Parathyroid adenoma (tissue), 2 donors: ENCODE measurements around the gene ADAMTSL1.

Source experiments
- H2AFZ ChIP-seq: fragments of 300-600 bp; sonication (generic); one replicate; pipeline ENCODE4 v1.7.0; 2017; ENCODE audit warnings: antibody characterized with exemption, mild to moderate bottlenecking
- H3K27ac ChIP-seq: fragments of 300-600 bp; sonication (generic); one replicate; pipeline ENCODE4 v1.7.0; 2017
- H3K27me3 ChIP-seq: fragments of 300-600 bp; sonication (generic); one replicate; pipeline ENCODE4 v1.7.0; 2017; ENCODE audit warnings: low read length; ENCODE audit not compliant: control insufficient read depth, insufficient read depth
- H3K36me3 ChIP-seq: fragments of 300-600 bp; sonication (generic); one replicate; pipeline ENCODE4 v1.7.0; 2017; ENCODE audit warnings: low read length; ENCODE audit not compliant: control insufficient read depth, insufficient read depth
- H3K4me1 ChIP-seq: fragments of 300-600 bp; sonication (generic); one replicate; pipeline ENCODE4 v1.7.0; 2017; ENCODE audit warnings: control low read depth
- H3K4me2 ChIP-seq: fragments of 300-600 bp; sonication (generic); one replicate; pipeline ENCODE4 v1.7.0; 2017; ENCODE audit warnings: low read length
- H3K4me3 ChIP-seq: fragments of 300-600 bp; sonication (generic); one replicate; pipeline ENCODE4 v1.7.0; 2017; ENCODE audit warnings: low read depth, low read length
- H3K79me2 ChIP-seq: fragments of 300-600 bp; sonication (generic); one replicate; pipeline ENCODE4 v1.7.0; 2017; ENCODE audit warnings: control low read depth
- H3K9ac ChIP-seq: fragments of 300-600 bp; sonication (generic); one replicate; pipeline ENCODE4 v1.7.0; 2017; ENCODE audit warnings: mild to moderate bottlenecking
- H3K9me3 ChIP-seq: fragments of 300-600 bp; sonication (generic); one replicate; pipeline ENCODE4 v1.7.0; 2017; ENCODE audit warnings: low read length; ENCODE audit not compliant: control insufficient read depth
- CTCF ChIP-seq: fragments of 300-600 bp; sonication (generic); IDR thresholded peaks from one replicate; pipeline ENCODE4 v1.7.0; 2017; ENCODE audit warnings: antibody characterized with exemption, mild to moderate bottlenecking
- donor health status: primary hyperparathyroidism.

ADAMTSL1 gene

GRCh38 chr9:18748251-18748701 is 274.3 kb downstream of the ADAMTSL1 start:
- Histone ChIP-seq H3K27ac (no peak overlapping the region), H3K36me3 (no peaks in the 10 kb centered on the region), H3K27me3 (no peaks in the 10 kb centered on the region), H3K4me1 (peaks cover 2% of the 10 kb centered on the region), H3K9ac (no peak overlapping the region), H3K4me3 (no peak overlapping the region), H3K79me2 (no peaks in the 10 kb centered on the region), H3K4me2 (no peak overlapping the region), H2AFZ (peak overlapping the region; percentile 11), H3K9me3 (no peaks in the 10 kb centered on the region)
- no peak for TF ChIP-seq CTCF

GRCh38 chr9:18749711-18750110 is 275.8 kb downstream of the ADAMTSL1 start:
- Histone ChIP-seq H2AFZ (no peak overlapping the region), H3K9ac (no peak overlapping the region), H3K4me3 (no peak overlapping the region), H3K4me2 (no peak overlapping the region), H3K79me2 (no peaks in the 10 kb centered on the region), H3K36me3 (no peaks in the 10 kb centered on the region), H3K4me1 (peaks cover 2% of the 10 kb centered on the region), H3K9me3 (no peaks in the 10 kb centered on the region), H3K27me3 (no peaks in the 10 kb centered on the region), H3K27ac (no peak overlapping the region)
- TF ChIP-seq CTCF: no peak

GRCh38 chr9:18753904-18754303 is 280.0 kb downstream of the ADAMTSL1 start:
- Histone ChIP-seq H3K27ac (no peak overlapping the region), H3K79me2 (no peaks in the 10 kb centered on the region), H3K4me2 (no peak overlapping the region), H3K27me3 (no peaks in the 10 kb centered on the region), H3K36me3 (no peaks in the 10 kb centered on the region), H3K9ac (no peak overlapping the region), H3K4me3 (no peak overlapping the region), H3K4me1 (no peaks in the 10 kb centered on the region), H3K9me3 (no peaks in the 10 kb centered on the region), H2AFZ (no peak overlapping the region)
- TF ChIP-seq CTCF: no peak

- Histone ChIP-seq H3K9me3 (no peaks in the 10 kb centered on the region), H2AFZ (no peak overlapping the region), H3K79me2 (no peaks in the 10 kb centered on the region), H3K4me2 (no peak overlapping the region), H3K27me3 (no peaks in the 10 kb centered on the region), H3K27ac (no peak overlapping the region), H3K9ac (no peak overlapping the region), H3K4me1 (no peaks in the 10 kb centered on the region), H3K36me3 (no peaks in the 10 kb centered on the region), H3K4me3 (no peak overlapping the region)
- TF ChIP-seq CTCF: no peak
These were observed 280.6 kb downstream of the ADAMTSL1 start for GRCh38 chr9:18754537-18754936.

GRCh38 chr9:18755263-18755662 is 281.3 kb downstream of the ADAMTSL1 start:
- Histone ChIP-seq H3K4me2 (no peak overlapping the region), H3K27ac (no peak overlapping the region), H3K79me2 (no peaks in the 10 kb centered on the region), H3K9ac (no peak overlapping the region), H3K27me3 (no peaks in the 10 kb centered on the region), H3K9me3 (no peaks in the 10 kb centered on the region), H3K4me3 (no peak overlapping the region), H2AFZ (no peak overlapping the region), H3K4me1 (no peaks in the 10 kb centered on the region), H3K36me3 (no peaks in the 10 kb centered on the region)
- no peak for TF ChIP-seq CTCF
